Neutrophil (primary cell): Measurements from ENCODE around the gene EPHA6.
"Not testable (repeated sequence)": the region's sequence is repeated elsewhere in the genome, so short reads cannot be mapped to it uniquely, and the experiment has no call there.

Source experiments
- H3K27ac ChIP-seq: fragments of 200-600 bp; sonication (generic); 2 replicates; pipeline ENCODE4 v1.5.1; 2016; ENCODE audit warnings: mild to moderate bottlenecking, moderate library complexity
- H3K27me3 ChIP-seq: fragments of 200-600 bp; sonication (generic); 2 replicates; pipeline ENCODE4 v1.6.0; 2016; ENCODE audit warnings: mild to moderate bottlenecking
- H3K36me3 ChIP-seq: fragments of 200-600 bp; sonication (generic); 2 replicates; pipeline ENCODE4 v1.5.1; 2017
- H3K4me1 ChIP-seq, 2 experiments: fragments of 200-600 bp in 1 of 2; sonication (generic) in 1 of 2; 1 replicate in 1 of 2; 2 replicates in 1 of 2; pipeline versions ENCODE4 v1.5.1 to v1.6.1; 2013 to 2016; ENCODE audit warnings: low read depth in 1 of 2, low read length in 1 of 2, mild to moderate bottlenecking in 1 of 2, moderate library complexity in 1 of 2; ENCODE audit not compliant: control insufficient read depth in 1 of 2, insufficient read depth in 1 of 2
- H3K4me3 ChIP-seq, 2 experiments: fragments of 200-600 bp in 1 of 2; sonication (generic) in 1 of 2; 1 replicate in 1 of 2; 2 replicates in 1 of 2; pipeline ENCODE4 v1.5.1; 2013 to 2016; ENCODE audit warnings: low read depth in 1 of 2, low read length in 1 of 2, mild to moderate bottlenecking in 1 of 2, moderate library complexity in 1 of 2
- H3K9me3 ChIP-seq: fragments of 200-600 bp; sonication (generic); 2 replicates; pipeline ENCODE4 v1.5.1; 2016
- CTCF ChIP-seq: fragments of 200-600 bp; sonication (generic); IDR thresholded peaks from 2 replicates; pipeline ENCODE4 v1.5.1; 2016; ENCODE audit warnings: antibody characterized with exemption

The EPHA6 gene

GRCh38 chr3:96960661-96961330, 146.4 kb downstream of the EPHA6 start:
- H3K27ac ChIP-seq: no peak overlapping the region
- TF ChIP-seq CTCF: no peak
- H3K4me3 ChIP-seq: no peak overlapping the region
- H3K36me3 ChIP-seq: no peaks in the 10 kb centered on the region
- no peaks in the 10 kb centered on the region for H3K9me3 ChIP-seq
- H3K4me1 ChIP-seq: no peaks in the 10 kb centered on the region
- H3K27me3 ChIP-seq: no peaks in the 10 kb centered on the region

- H3K36me3 ChIP-seq: no peaks in the 10 kb centered on the region
- no peak overlapping the region for H3K4me3 ChIP-seq
- H3K27ac ChIP-seq: no peak overlapping the region
- H3K9me3 ChIP-seq: no peaks in the 10 kb centered on the region
- no peaks in the 10 kb centered on the region for H3K27me3 ChIP-seq
- no peaks in the 10 kb centered on the region for H3K4me1 ChIP-seq
- no peak for TF ChIP-seq CTCF
Observed at GRCh38 chr3:96961576-96961975, 147.2 kb downstream of the EPHA6 start.

- no peak overlapping the region for H3K27ac ChIP-seq
- no peaks in the 10 kb centered on the region for H3K36me3 ChIP-seq
- H3K4me3 ChIP-seq: no peak overlapping the region
- no peaks in the 10 kb centered on the region for H3K4me1 ChIP-seq
- H3K9me3 ChIP-seq: no peaks in the 10 kb centered on the region
- H3K27me3 ChIP-seq: no peaks in the 10 kb centered on the region
- no peak for TF ChIP-seq CTCF
Observed at GRCh38 chr3:96966181-96966929, 152.0 kb downstream of the EPHA6 start.

- no peaks in the 10 kb centered on the region for H3K27me3 ChIP-seq
- no peak overlapping the region for H3K27ac ChIP-seq
- no peak for TF ChIP-seq CTCF
- H3K36me3 ChIP-seq: no peaks in the 10 kb centered on the region
- no peaks in the 10 kb centered on the region for H3K9me3 ChIP-seq
- H3K4me3 ChIP-seq: no peak overlapping the region
- no peaks in the 10 kb centered on the region for H3K4me1 ChIP-seq
Observed at GRCh38 chr3:96970211-96970610, 155.8 kb downstream of the EPHA6 start.

GRCh38 chr3:96977671-96978070, 163.3 kb downstream of the EPHA6 start:
- no peak overlapping the region for H3K4me3 ChIP-seq
- no peaks in the 10 kb centered on the region for H3K36me3 ChIP-seq
- H3K9me3 ChIP-seq: no peaks in the 10 kb centered on the region
- TF ChIP-seq CTCF: no peak
- no peaks in the 10 kb centered on the region for H3K27me3 ChIP-seq
- H3K27ac ChIP-seq: no peak overlapping the region
- no peaks in the 10 kb centered on the region for H3K4me1 ChIP-seq

- H3K27me3 ChIP-seq, H3K27ac ChIP-seq, H3K36me3 ChIP-seq, H3K9me3 ChIP-seq, H3K4me1 ChIP-seq, H3K4me3 ChIP-seq: not testable (repeated sequence)
Observed at GRCh38 chr3:96983716-96984115, 169.3 kb downstream of the EPHA6 start.
